Ishikawa (cell line): ENCODE measurements around the gene ARHGAP33.

Experiments used
- CEBPB ChIP-seq: IDR thresholded peaks from 2 replicates; pipeline ENCODE4 v1.6.1; 2012
- CREB1 ChIP-seq: IDR thresholded peaks from 2 replicates; pipeline ENCODE4 v1.6.1; 2012; ENCODE audit warnings: low read depth
- EGR1 ChIP-seq: IDR thresholded peaks from 2 replicates; pipeline ENCODE4 v1.6.1; 2012
- EP300 ChIP-seq: IDR thresholded peaks from 2 replicates; pipeline ENCODE4 v1.6.1; 2012; ENCODE audit warnings: borderline replicate concordance
- FOXM1 ChIP-seq: IDR thresholded peaks from 2 replicates; pipeline ENCODE4 v1.6.1; 2012; ENCODE audit warnings: low read depth, borderline replicate concordance
- MAX ChIP-seq: IDR thresholded peaks from 2 replicates; pipeline ENCODE4 v1.6.1; 2012
- NFIC ChIP-seq: IDR thresholded peaks from 2 replicates; pipeline ENCODE4 v1.6.1; 2012
- RAD21 ChIP-seq: IDR thresholded peaks from 2 replicates; pipeline ENCODE4 v1.6.1; 2012; ENCODE audit warnings: low read depth
- REST ChIP-seq: IDR thresholded peaks from 2 replicates; pipeline ENCODE4 v1.6.1; 2012; ENCODE audit warnings: low read depth, mild to moderate bottlenecking
- TAF1 ChIP-seq: IDR thresholded peaks from 2 replicates; pipeline ENCODE4 v1.6.1; 2012; ENCODE audit warnings: low read depth, mild to moderate bottlenecking
- TCF12 ChIP-seq: IDR thresholded peaks from 2 replicates; pipeline ENCODE4 v1.6.1; 2012; ENCODE audit warnings: low read depth
- TEAD4 ChIP-seq: IDR thresholded peaks from 2 replicates; pipeline ENCODE4 v1.6.1; 2012
- USF1 ChIP-seq: IDR thresholded peaks from 2 replicates; pipeline ENCODE4 v1.6.1; 2012
- YY1 ChIP-seq: IDR thresholded peaks from 2 replicates; pipeline ENCODE4 v1.6.1; 2012; ENCODE audit warnings: low read depth
- ZBTB7A ChIP-seq: IDR thresholded peaks from 2 replicates; pipeline ENCODE4 v1.6.1; 2012; ENCODE audit warnings: low read depth

The ARHGAP33 gene

GRCh38 chr19:35752746-35753350, 22.5 kb upstream of the ARHGAP33 start:
- TF ChIP-seq CREB1 (no peak), USF1 (no peak), TAF1 (no peak), EP300 (no peak), YY1 (no peak), FOXM1 (no peak), TEAD4 (no peak), EGR1 (no peak), ZBTB7A (no peak), NFIC (no peak), MAX (no peak), CEBPB (no peak)

- TF ChIP-seq USF1, result no peak
- no peak for TF ChIP-seq ZBTB7A
- no peak for TF ChIP-seq YY1
- TF ChIP-seq MAX, result no peak
- TF ChIP-seq TAF1, result no peak
- no peak for TF ChIP-seq EGR1
- no peak for TF ChIP-seq REST
- TF ChIP-seq CREB1, result no peak
- no peak for TF ChIP-seq RAD21
- no peak for TF ChIP-seq FOXM1
Measured at GRCh38 chr19:35753634-35754369, 21.6 kb upstream of the ARHGAP33 start.

GRCh38 chr19:35754370-35755130, 20.8 kb upstream of the ARHGAP33 start:
- TF ChIP-seq MAX, result no peak
- TF ChIP-seq TAF1, result no peak
- no peak for TF ChIP-seq YY1

- TF ChIP-seq RAD21, result no peak
- no peak for TF ChIP-seq NFIC
- no peak for TF ChIP-seq CREB1
- no peak for TF ChIP-seq EP300
- TF ChIP-seq MAX, result no peak
- no peak for TF ChIP-seq CEBPB
- TF ChIP-seq ZBTB7A, result no peak
- no peak for TF ChIP-seq YY1
- no peak for TF ChIP-seq TAF1
- no peak for TF ChIP-seq TCF12
- no peak for TF ChIP-seq TEAD4
- TF ChIP-seq FOXM1, result no peak
- no peak for TF ChIP-seq USF1
- no peak for TF ChIP-seq EGR1
- no peak for TF ChIP-seq REST
Measured at GRCh38 chr19:35755131-35755549, 20.2 kb upstream of the ARHGAP33 start.
